ENCODE measurements around the gene DAPP1.

The DAPP1 gene

GRCh38 chr4:99857307-99857706 lies 40.7 kb downstream of the DAPP1 start:
- DNase-seq = no peak

GRCh38 chr4:99859618-99860017 lies 43.0 kb downstream of the DAPP1 start:
- DNase-seq = peak; percentile 1

- DNase-seq = no peak
Measured at GRCh38 chr4:99860521-99860920, 43.9 kb downstream of the DAPP1 start.

- DNase-seq = no peak
Measured at GRCh38 chr4:99861120-99861905, 44.7 kb downstream of the DAPP1 start.

- peak; percentile 1 for DNase-seq
Measured at GRCh38 chr4:99863804-99864203, 47.2 kb downstream of the DAPP1 start.

GRCh38 chr4:99868126-99868596 lies 51.5 kb downstream of the DAPP1 start:
- no peak for DNase-seq

GRCh38 chr4:99872570-99872969 lies 55.9 kb downstream of the DAPP1 start:
- DNase-seq = no peak

GRCh38 chr4:99875071-99875470 lies 58.4 kb downstream of the DAPP1 start:
- DNase-seq = no peak

- no peak for DNase-seq
Measured at GRCh38 chr4:99876946-99877345, 60.3 kb downstream of the DAPP1 start.

GRCh38 chr4:99878604-99879003 lies 62.0 kb downstream of the DAPP1 start:
- DNase-seq = no peak

GRCh38 chr4:99879458-99879857 lies 62.8 kb downstream of the DAPP1 start:
- DNase-seq = no peak

- DNase-seq = no peak
Measured at GRCh38 chr4:99885063-99885664, 68.5 kb downstream of the DAPP1 start.

- DNase-seq = no peak
Measured at GRCh38 chr4:99885687-99886086, 69.1 kb downstream of the DAPP1 start.

- no peak for DNase-seq
Measured at GRCh38 chr4:99886146-99886545, 69.5 kb downstream of the DAPP1 start.

- DNase-seq = no peak
Measured at GRCh38 chr4:99887837-99888236, 71.2 kb downstream of the DAPP1 start.

- DNase-seq = no peak
Measured at GRCh38 chr4:99891351-99891750, 74.7 kb downstream of the DAPP1 start.

- DNase-seq = no peak
Measured at GRCh38 chr4:99893029-99893428, 76.4 kb downstream of the DAPP1 start.

- no peak for DNase-seq
Measured at GRCh38 chr4:99893839-99894160, 77.2 kb downstream of the DAPP1 start.

GRCh38 chr4:99894161-99894997 lies 77.8 kb downstream of the DAPP1 start, which contains the start of gene LAMTOR3:
TSS of gene LAMTOR3 (minus strand) at chr4:99894427. CDS start at chr4:99893963, 464 bp downstream.
- peak; percentile 76 for DNase-seq

GRCh38 chr4:99894998-99895397 lies 78.4 kb downstream of the DAPP1 start:
- DNase-seq = no peak

GRCh38 chr4:99915449-99915848 lies 98.8 kb downstream of the DAPP1 start:
- no peak for DNase-seq

GRCh38 chr4:99917575-99917974 lies 100.9 kb downstream of the DAPP1 start:
- no peak for DNase-seq

- DNase-seq = no peak
Measured at GRCh38 chr4:99918656-99919055, 102.0 kb downstream of the DAPP1 start.

Data from NCI-H510A (cell line).